ENCODE data around the gene RSAD1. TPM values are rescaled to one million over a fixed set of nuclear protein-coding genes. Genes with fewer than 3 reads are reported as not detected.

The RSAD1 gene
- polyA plus RNA-seq, 1 of the 3 experiments (the other 2 are of a cell fraction) = 44.7 TPM

DNA sequence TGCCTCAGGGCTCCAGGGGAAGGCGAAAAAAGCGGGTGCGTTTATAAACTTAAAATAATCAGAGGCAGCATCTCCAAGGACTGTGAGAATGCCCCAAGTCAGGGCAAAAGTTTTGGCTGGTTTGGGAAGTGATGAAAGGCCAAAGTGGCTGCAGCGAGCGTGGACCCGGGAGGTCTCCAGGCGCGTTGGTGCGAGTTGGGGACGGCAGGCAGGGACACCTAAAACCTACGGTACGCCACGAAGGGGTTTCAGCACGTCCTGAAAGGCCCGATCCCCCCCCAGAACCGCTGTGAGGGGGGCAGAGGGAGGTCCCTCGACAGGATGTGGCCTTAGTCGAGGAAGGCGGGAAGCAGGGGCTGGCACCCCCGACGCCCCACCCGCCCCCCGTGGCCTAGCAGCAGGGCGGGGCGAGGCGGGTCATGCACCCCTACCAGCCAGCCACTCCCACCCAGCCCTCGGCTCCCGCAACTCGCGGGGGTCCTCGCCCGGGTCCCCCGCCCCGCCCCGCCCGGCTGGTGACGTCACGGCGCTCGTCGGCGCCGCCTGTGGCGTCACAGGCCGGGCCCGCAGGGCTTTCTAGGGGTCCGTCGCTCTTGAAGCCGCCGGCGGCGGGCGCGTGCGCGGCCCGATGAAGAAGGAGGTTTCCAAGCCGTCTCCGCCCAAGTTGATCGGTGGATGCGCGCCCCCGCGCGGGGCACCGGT is 29.4 kb downstream of the RSAD1 start, which contains the start of gene MYCBPAP:
MYCBPAP (plus strand) TSS at position 569 of the 702 bp plus-strand sequence. CDS start 236 bp downstream, outside the sequence.
- ChIA-PET POLR2A (no interaction called here), CTCF (interaction anchor here (1.2 to 13.3 kb wide), 4 partner anchors 10 to 111 kb away, joined by 4 to 183 read pairs (median 44); partner anchors contain the start of genes LRRC59 and RSAD1)
- Histone ChIP-seq H3K27ac (ENCODE audit: low read depth in 2 of 2, low read length in 1 of 2) (peak within 1 kb of the TSS; percentile 22 to 48; a peak in 3 of 4 replicates), H3K36me3 (replicated peaks in 1 of 2; ENCODE audit: control insufficient read depth in 1 of 2, insufficient read depth in 2 of 2, low read length in 1 of 2) (no peaks in the 10 kb centered on the region), H3K9ac (peak within 1 kb of the TSS; percentile 63), H3K4me2 (peak within 1 kb of the TSS; percentile 73), H3F3A (replicated peaks; ENCODE audit: insufficient read depth) (no peaks in the 10 kb centered on the region), H3K79me2 (ENCODE audit: insufficient read depth) (no peaks in the 10 kb centered on the region), H3K4me1 (ENCODE audit: control insufficient read depth in 1 of 2, insufficient read depth in 2 of 2, low read depth in 1 of 2, low read length in 1 of 2) (peaks cover 0 to 14% of the 10 kb centered on the region in 2 experiments; a peak in 1 of 4 replicates), H3K27me3 (ENCODE audit: insufficient read depth) (no peaks in the 10 kb centered on the region), H3K4me3 (ENCODE audit: low read depth in 2 of 2, low read length in 1 of 2) (peak within 1 kb of the TSS; percentile 62 to 65), H4K20me1 (ENCODE audit: insufficient read depth) (no peaks in the 10 kb centered on the region), H3K9me3 (no peaks in the 10 kb centered on the region), H3K9me2 (no peaks in the 10 kb centered on the region), H2AFZ (ENCODE audit: low read depth) (peak within 1 kb of the TSS; percentile 99)
- DNase-seq = peak; percentile 98
- WGBS (ENCODE audit: low lambda C conversion rate) = 27% methylated on average over 35 of the region's 66 CpGs
- TF ChIP-seq MXI1 (IDR thresholded peaks at IDR 0.05; ENCODE audit: low read depth, low read length) (peak; percentile 75; the same call in 1 of the 2 replicates), RCOR1 (IDR thresholded peaks at IDR 0.05; ENCODE audit: low read length) (no peak), GATA2 (CRISPR knock-in tag; IDR thresholded peaks at IDR 0.05) (no peak), CHD2 (IDR thresholded peaks at IDR 0.05; ENCODE audit: low read length, partially characterized antibody) (peak; percentile 39), SIN3A (IDR thresholded peaks at IDR 0.05; ENCODE audit: borderline replicate concordance, low read depth, low read length) (no peak), TCF12 (IDR thresholded peaks at IDR 0.05) (no peak), GABPA (IDR thresholded peaks at IDR 0.05; ENCODE audit: low read depth) (no peak), RXRA (IDR thresholded peaks at IDR 0.05; ENCODE audit: borderline replicate concordance, low read depth) (no peak), FOXM1 (IDR thresholded peaks at IDR 0.05; ENCODE audit: low read depth) (no peak), POLR2AphosphoS5 (IDR thresholded peaks at IDR 0.05; ENCODE audit: low read depth, low read length) (peak; percentile 78; the same call in 1 of the 2 replicates), RAD21 (IDR thresholded peaks at IDR 0.05; ENCODE audit: low read length) (no peak), NFIC (IDR thresholded peaks at IDR 0.05; ENCODE audit: borderline replicate concordance) (no peak), FOSL2 (IDR thresholded peaks at IDR 0.05; ENCODE audit: borderline replicate concordance, low read depth) (no peak), EP300 (IDR thresholded peaks at IDR 0.05; ENCODE audit: borderline replicate concordance in 1 of 2, low read depth in 1 of 2, low read length in 1 of 2) (no peak), MEF2A (IDR thresholded peaks at IDR 0.05; ENCODE audit: borderline replicate concordance, low read depth) (no peak)
- TF ChIP-seq, protein P1, sequence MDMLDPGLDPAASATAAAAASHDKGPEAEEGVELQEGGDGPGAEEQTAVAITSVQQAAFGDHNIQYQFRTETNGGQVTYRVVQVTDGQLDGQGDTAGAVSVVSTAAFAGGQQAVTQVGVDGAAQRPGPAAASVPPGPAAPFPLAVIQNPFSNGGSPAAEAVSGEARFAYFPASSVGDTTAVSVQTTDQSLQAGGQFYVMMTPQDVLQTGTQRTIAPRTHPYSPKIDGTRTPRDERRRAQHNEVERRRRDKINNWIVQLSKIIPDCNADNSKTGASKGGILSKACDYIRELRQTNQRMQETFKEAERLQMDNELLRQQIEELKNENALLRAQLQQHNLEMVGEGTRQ (IDR thresholded peaks at IDR 0.05; ENCODE audit: borderline replicate concordance, low read depth, low read length) = no peak
- TF ChIP-seq, protein P2, sequence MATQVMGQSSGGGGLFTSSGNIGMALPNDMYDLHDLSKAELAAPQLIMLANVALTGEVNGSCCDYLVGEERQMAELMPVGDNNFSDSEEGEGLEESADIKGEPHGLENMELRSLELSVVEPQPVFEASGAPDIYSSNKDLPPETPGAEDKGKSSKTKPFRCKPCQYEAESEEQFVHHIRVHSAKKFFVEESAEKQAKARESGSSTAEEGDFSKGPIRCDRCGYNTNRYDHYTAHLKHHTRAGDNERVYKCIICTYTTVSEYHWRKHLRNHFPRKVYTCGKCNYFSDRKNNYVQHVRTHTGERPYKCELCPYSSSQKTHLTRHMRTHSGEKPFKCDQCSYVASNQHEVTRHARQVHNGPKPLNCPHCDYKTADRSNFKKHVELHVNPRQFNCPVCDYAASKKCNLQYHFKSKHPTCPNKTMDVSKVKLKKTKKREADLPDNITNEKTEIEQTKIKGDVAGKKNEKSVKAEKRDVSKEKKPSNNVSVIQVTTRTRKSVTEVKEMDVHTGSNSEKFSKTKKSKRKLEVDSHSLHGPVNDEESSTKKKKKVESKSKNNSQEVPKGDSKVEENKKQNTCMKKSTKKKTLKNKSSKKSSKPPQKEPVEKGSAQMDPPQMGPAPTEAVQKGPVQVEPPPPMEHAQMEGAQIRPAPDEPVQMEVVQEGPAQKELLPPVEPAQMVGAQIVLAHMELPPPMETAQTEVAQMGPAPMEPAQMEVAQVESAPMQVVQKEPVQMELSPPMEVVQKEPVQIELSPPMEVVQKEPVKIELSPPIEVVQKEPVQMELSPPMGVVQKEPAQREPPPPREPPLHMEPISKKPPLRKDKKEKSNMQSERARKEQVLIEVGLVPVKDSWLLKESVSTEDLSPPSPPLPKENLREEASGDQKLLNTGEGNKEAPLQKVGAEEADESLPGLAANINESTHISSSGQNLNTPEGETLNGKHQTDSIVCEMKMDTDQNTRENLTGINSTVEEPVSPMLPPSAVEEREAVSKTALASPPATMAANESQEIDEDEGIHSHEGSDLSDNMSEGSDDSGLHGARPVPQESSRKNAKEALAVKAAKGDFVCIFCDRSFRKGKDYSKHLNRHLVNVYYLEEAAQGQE (IDR thresholded peaks at IDR 0.05; ENCODE audit: low read depth, low read length) = no peak
- TF ChIP-seq, protein P3, sequence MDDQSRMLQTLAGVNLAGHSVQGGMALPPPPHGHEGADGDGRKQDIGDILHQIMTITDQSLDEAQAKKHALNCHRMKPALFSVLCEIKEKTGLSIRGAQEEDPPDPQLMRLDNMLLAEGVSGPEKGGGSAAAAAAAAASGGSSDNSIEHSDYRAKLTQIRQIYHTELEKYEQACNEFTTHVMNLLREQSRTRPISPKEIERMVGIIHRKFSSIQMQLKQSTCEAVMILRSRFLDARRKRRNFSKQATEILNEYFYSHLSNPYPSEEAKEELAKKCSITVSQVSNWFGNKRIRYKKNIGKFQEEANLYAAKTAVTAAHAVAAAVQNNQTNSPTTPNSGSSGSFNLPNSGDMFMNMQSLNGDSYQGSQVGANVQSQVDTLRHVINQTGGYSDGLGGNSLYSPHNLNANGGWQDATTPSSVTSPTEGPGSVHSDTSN (IDR thresholded peaks at IDR 0.05) = no peak
- TF ChIP-seq, protein P4, sequence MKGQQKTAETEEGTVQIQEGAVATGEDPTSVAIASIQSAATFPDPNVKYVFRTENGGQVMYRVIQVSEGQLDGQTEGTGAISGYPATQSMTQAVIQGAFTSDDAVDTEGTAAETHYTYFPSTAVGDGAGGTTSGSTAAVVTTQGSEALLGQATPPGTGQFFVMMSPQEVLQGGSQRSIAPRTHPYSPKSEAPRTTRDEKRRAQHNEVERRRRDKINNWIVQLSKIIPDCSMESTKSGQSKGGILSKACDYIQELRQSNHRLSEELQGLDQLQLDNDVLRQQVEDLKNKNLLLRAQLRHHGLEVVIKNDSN (IDR thresholded peaks at IDR 0.05; ENCODE audit: borderline replicate concordance, low read depth) = no peak
- TF ChIP-seq, protein P5, sequence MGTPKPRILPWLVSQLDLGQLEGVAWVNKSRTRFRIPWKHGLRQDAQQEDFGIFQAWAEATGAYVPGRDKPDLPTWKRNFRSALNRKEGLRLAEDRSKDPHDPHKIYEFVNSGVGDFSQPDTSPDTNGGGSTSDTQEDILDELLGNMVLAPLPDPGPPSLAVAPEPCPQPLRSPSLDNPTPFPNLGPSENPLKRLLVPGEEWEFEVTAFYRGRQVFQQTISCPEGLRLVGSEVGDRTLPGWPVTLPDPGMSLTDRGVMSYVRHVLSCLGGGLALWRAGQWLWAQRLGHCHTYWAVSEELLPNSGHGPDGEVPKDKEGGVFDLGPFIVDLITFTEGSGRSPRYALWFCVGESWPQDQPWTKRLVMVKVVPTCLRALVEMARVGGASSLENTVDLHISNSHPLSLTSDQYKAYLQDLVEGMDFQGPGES (IDR thresholded peaks at IDR 0.05; ENCODE audit: low read depth, low read length) = no peak
- TF ChIP-seq, protein P6, sequence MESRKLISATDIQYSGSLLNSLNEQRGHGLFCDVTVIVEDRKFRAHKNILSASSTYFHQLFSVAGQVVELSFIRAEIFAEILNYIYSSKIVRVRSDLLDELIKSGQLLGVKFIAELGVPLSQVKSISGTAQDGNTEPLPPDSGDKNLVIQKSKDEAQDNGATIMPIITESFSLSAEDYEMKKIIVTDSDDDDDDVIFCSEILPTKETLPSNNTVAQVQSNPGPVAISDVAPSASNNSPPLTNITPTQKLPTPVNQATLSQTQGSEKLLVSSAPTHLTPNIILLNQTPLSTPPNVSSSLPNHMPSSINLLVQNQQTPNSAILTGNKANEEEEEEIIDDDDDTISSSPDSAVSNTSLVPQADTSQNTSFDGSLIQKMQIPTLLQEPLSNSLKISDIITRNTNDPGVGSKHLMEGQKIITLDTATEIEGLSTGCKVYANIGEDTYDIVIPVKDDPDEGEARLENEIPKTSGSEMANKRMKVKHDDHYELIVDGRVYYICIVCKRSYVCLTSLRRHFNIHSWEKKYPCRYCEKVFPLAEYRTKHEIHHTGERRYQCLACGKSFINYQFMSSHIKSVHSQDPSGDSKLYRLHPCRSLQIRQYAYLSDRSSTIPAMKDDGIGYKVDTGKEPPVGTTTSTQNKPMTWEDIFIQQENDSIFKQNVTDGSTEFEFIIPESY (IDR thresholded peaks at IDR 0.05; ENCODE audit: borderline replicate concordance, low read depth) = no peak

Measured in SK-N-SH (cell line).